Measurements from ENCODE around the gene RAB17. TPM values are rescaled to one million over a fixed set of nuclear protein-coding genes. Genes with fewer than 3 reads are reported as not detected.

The RAB17 gene
- total RNA-seq: 0.41 TPM

DNA sequence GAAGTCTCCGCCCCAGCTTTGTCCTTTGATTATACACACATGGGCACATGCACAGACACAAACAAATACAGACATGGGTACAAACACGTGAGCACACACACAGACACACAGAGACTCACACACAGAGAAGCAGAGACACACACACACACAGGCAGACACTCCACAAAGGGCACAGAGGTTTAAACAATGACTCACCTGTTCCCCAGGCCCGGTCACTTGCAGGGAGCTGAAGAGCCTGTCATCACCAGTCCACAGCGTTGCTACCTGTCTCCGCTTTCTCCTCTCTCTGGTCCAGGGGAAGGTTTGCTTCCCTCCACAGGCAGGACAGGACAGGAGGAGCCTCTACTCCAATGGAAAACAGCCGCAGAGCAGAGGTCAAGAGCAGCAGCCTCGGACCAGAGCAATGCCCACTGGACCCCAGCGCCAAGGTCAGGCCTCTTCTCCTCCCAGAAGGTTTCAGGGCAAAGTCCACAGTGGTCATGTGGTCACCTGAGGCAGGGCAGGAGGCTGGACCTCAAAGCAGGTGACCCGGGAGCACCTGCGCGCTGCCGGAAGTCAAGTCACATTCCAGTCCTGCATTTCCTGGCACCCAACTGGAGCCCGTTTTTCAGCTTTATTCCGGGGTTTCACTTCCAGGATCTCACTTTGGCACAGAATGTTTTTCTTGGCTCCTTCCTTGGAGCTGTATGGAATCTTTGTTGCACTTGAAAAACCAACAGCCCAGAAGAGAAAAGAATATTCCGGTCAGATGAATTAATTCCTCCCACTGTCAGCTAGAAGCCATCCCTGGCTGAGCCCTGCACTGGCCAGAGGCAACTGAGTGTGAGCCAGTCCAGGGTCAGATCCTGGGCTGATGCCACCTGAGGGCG lies at the start of gene RAB17:
Gene RAB17 (minus strand): TSS at position 463 of the 869 bp plus-strand sequence. CDS start 4,580 bp downstream, outside the sequence.
- FAIRE-seq (no peak), DNase-seq (ENCODE audit: low spot score in 2 of 2) (no peak)

- DNase-seq (ENCODE audit: low spot score in 2 of 2) (no peak), FAIRE-seq (no peak)
Measured at GRCh38 chr2:237639836-237640220, 49.3 kb upstream of the RAB17 start.

DNA sequence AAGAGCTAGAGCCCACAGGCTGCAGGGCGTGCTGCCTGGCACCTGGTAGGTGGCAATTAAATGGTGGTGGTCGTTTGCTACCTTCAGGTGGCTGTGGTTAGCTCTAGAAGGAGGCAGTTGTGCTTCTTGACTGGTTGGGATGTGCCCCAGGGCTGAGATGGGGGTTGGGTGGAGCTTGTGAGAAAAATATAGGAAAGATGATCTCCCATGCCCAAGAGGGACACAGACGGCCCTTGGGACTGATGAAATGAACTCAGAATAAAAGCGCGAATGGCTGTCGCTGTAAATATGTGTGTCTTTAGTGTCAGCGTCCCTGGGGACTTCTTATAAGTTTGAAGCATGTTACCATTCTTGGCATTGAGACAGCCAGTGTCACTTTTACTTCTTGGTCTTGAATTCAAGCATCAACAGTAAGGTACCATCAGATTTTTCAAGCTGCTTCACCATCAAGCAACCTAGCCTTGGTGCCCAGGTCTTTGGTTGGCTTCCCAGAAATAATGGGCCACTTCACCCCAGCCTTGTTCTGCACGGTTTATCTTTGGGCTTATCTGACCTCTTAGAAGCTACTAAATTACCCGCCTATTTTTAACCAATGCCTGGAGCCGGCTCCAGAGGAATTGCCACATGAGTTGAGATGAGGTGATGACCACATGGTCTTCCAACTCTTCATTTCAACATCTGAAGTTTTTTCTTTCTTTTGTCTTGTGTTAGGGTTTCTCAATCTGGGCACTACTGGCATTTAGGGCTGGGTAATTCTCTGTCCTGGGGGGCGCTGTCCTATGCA lies 48.7 kb upstream of the RAB17 start:
- DNase-seq (ENCODE audit: low spot score in 2 of 2) (no peak), FAIRE-seq (no peak)

DNA sequence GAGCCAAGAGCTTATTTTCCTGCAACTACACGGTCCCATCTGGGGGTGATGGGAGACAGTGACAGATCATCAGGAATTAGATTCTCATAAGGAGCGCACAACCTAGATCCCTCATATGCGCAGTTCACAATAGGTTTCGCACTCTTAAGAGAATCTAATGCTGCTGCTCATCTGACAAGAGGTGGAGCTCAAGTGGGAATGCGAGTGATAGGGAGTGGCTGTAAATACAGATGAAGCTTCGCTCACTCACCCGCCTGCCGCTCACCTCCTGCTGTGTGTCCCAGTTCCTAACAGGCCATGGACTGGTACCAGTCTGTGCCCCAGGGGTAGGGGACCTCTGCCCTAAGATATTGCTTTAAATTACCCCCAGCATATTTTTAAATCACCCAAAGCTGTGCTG lies 47.6 kb upstream of the RAB17 start:
- DNase-seq (ENCODE audit: low spot score in 2 of 2) (no peak), FAIRE-seq (no peak)

- FAIRE-seq (no peak), DNase-seq (ENCODE audit: low spot score in 2 of 2) (no peak)
Measured at GRCh38 chr2:237637429-237638135, 47.0 kb upstream of the RAB17 start.

DNA sequence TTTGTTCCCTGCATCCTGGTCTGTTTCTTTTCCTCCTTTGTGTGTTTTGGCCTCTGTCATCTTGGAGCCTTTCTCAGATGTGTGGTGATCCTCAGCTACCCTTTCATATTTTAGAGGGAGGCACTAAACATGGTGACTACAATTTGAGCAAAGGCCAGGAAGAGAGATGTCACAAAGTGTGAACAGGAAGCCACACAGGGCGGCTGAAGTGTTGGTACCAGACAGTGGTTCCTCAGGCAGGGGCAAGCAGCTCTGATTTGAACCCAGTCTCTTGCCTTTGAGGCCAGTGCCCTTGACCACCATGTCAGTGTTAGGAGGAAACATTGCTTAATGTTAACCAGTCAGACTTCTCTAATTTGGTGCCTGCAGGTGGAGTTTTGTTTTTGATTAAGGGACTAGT lies 46.0 kb upstream of the RAB17 start:
- DNase-seq (ENCODE audit: low spot score in 2 of 2): no peak
- FAIRE-seq: no peak

DNA sequence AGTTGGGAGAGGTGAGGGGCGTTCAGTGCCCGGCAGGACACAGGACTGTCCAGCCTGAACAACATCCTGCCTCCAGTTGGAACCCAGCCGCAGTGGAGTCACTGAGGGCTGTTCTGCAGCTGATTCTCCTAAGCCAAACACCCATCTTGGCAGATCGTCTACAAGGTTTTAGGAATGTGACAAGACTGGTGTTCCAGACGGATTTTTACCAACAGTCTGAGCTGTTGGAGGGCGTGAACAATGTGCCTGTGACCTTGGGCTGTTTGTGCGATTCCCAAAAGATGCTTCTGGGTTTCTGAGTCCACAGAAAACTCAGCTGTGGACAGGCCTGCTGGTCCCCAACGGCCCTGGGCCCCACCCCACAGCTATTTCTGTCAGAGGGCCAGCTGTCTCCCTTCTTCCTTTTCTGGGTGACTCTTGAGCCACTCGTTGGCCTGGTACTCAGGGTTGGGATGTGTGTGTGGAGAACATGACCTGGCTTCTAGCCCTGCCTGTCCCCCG lies 42.6 kb upstream of the RAB17 start:
- FAIRE-seq (no peak), DNase-seq (ENCODE audit: low spot score in 2 of 2) (no peak)

DNA sequence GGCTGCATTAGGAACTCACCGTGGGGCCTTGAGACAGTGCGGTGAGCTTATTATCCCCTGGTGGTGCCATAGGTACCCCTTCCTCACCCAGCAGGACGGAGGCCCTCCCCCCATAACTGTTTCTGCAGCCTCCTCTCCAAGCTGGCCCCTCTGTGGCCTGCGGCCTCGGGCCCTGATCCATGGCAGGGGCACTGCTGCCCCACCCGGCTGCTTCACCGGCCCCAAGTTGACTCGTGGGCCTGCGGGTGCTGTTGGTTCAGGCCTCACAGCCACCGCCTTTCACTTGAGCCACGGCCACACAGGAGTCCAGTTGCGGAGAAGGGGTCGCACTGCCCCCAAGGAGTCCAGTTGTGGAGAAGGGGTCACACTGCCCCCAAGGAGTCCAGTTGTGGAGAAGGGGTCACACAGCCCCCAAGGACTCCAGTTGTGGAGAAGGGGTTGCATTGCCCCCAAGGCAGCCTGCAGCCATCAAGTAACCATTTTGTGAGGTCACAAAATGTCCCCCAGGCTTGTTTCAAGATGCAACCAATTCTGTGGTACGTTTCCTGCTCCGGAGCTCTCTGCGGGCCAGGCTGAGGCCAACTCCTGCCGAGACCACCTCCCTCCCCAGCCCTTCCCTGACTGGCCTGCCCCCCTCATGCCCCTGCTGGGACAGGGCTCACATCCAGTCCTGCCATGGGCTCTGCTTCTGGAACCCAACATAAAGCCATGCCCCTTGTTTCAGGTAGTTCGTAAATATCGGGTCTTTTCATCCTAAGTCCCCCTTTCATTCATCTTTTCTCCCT lies 41.5 kb upstream of the RAB17 start:
- FAIRE-seq (no peak), DNase-seq (ENCODE audit: low spot score in 2 of 2) (no peak)

GRCh38 chr2:237631007-237631785 lies 40.7 kb upstream of the RAB17 start:
- FAIRE-seq (no peak), DNase-seq (ENCODE audit: low spot score in 2 of 2) (no peak)

GRCh38 chr2:237630216-237631000 lies 39.9 kb upstream of the RAB17 start:
- DNase-seq (ENCODE audit: low spot score in 2 of 2): no peak
- no peak for FAIRE-seq

DNA sequence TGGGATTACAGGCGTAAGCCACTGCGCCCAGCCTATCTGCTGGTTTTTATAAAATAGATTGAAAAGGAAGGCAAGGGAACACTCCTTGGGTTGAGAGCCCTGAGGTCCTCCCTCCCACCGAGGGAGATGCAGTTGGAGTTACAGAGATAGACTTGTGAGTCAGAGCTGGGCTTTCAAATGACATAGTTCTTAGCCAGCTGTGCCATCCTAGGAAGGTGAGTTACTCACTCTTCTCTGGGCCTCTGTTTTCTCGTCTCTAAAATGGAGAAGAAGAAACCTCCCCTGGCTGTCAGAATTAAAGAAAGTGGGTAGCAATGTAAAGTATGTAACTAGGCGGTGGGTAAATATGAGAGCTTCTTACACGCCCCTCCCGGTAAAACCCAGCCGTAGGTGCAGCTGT lies 39.2 kb upstream of the RAB17 start:
- FAIRE-seq: no peak
- no peak for DNase-seq (ENCODE audit: low spot score in 2 of 2)

GRCh38 chr2:237629188-237629534 lies 38.6 kb upstream of the RAB17 start:
- no peak for FAIRE-seq

GRCh38 chr2:237628247-237629187 lies 38.0 kb upstream of the RAB17 start:
- no peak for DNase-seq (ENCODE audit: low spot score in 2 of 2)
- no peak for FAIRE-seq

More at GRCh38 chr2:237629188-237629534, 38.6 kb upstream of the RAB17 start:
- no peak for DNase-seq (ENCODE audit: low spot score in 2 of 2)

GRCh38 chr2:237627441-237628246 lies 37.1 kb upstream of the RAB17 start, which contains the start of gene LRRFIP1:
TSS of gene LRRFIP1 (plus strand) at chr2:237627587. CDS start at chr2:237627645, 58 bp downstream.
- FAIRE-seq (no peak), DNase-seq (ENCODE audit: low spot score in 2 of 2) (peak; percentile 58 to 67)

DNA sequence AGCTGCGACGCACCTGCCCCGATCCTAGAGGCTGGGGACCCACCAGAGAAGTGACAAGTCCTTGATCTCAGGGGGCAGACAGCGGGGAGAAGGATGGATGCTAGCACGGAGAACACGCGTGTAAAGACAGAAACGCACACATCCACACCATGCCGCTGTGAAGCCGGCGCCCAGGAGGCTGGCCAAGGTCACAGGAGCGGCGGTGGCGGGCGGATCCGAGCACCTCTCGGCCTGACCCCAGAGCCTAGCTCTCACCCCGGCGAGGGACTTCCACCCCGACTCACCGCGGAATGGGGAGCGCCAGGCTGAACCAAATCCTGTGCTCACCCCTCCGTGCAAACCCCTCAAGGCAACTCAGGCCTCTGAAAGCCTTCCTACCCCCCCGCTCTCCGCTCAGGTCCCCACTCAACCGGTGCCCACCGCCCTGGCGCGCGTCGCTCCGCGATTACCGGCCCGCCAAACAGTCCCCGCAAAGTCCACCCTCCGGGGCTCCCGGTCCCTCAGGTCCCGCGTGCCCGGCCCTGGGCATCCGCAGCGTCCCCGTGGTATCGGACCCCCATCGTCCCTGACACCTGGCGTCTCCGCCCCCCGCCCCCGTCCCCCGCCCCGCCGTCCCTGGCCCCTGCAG lies 36.4 kb upstream of the RAB17 start:
- no peak for DNase-seq (ENCODE audit: low spot score in 2 of 2)
- FAIRE-seq: no peak

DNA sequence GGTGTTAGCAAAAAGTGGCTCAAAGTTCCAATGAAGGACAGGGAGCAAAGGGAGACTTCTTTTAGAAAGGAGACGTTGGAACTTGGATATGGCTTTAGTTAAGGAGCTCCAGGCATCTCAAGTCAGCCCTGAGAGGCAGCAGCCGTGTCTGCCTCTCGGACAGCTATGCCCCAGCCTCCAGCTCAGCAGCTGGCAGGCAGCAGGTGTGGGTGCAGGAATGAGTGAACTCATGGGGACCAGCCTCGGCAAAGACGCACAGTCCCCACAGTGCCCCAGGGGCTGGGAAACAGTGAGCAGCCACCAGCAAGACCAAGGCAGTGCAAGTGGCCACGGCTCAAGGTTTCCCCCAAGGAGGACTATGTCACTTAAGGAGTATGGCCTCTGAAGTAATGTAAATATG lies 35.2 kb upstream of the RAB17 start:
- FAIRE-seq: no peak
- DNase-seq (ENCODE audit: low spot score in 2 of 2): no peak
